DMS114 treated with DMSO at 0.1 percent for 48 hours (cell line): ENCODE data around the gene SULT6B1.
"Not testable (repeated sequence)": the region's sequence is repeated elsewhere in the genome, so short reads cannot be mapped to it uniquely, and the experiment has no call there.

Experiments
- DNase-seq: peaks from one replicate; lab custom pipeline; 2025; ENCODE audit not compliant: unreplicated experiment; lab: John Stamatoyannopoulos, UW

Gene SULT6B1

GRCh38 chr2:37196320-37197195 is 8.1 kb upstream of the SULT6B1 start, which contains the start of gene CEBPZOS:
Gene CEBPZOS, plus strand, starts transcription at chr2:37196496. Its CDS starts 3,209 bp downstream, at chr2:37199705.
- DNase-seq = peak; percentile 66

- not testable (repeated sequence) for DNase-seq
Measured at GRCh38 chr2:37195862-37196319, 7.4 kb upstream of the SULT6B1 start.

- no peak for DNase-seq
Measured at GRCh38 chr2:37192551-37192950, 4.1 kb upstream of the SULT6B1 start.

- DNase-seq = no peak
Measured at GRCh38 chr2:37191747-37192146, 3.3 kb upstream of the SULT6B1 start.

- DNase-seq = no peak
Measured at GRCh38 chr2:37191253-37191652, 2.8 kb upstream of the SULT6B1 start.

- no peak for DNase-seq
Measured at GRCh38 chr2:37190290-37190689, 1.8 kb upstream of the SULT6B1 start.

- DNase-seq = no peak
Measured at GRCh38 chr2:37189452-37190153, 1.1 kb upstream of the SULT6B1 start.

GRCh38 chr2:37181726-37182684 is 6.5 kb downstream of the SULT6B1 start:
- DNase-seq = no peak

GRCh38 chr2:37180640-37181039 is 7.8 kb downstream of the SULT6B1 start:
- DNase-seq = no peak

GRCh38 chr2:37180006-37180639 is 8.3 kb downstream of the SULT6B1 start:
- DNase-seq = no peak

- no peak for DNase-seq
Measured at GRCh38 chr2:37173741-37174140, 14.7 kb downstream of the SULT6B1 start.

GRCh38 chr2:37171624-37171950 is 16.9 kb downstream of the SULT6B1 start:
- no peak for DNase-seq

GRCh38 chr2:37168217-37168981 is 20.1 kb downstream of the SULT6B1 start:
- DNase-seq = peak; percentile 54

GRCh38 chr2:37167636-37168180 is 20.8 kb downstream of the SULT6B1 start:
- DNase-seq = no peak

GRCh38 chr2:37164757-37165156 is 23.7 kb downstream of the SULT6B1 start:
- DNase-seq = no peak

GRCh38 chr2:37156857-37157714 is 31.4 kb downstream of the SULT6B1 start, which contains the start of gene EIF2AK2:
Gene EIF2AK2, minus strand, starts transcription at chr2:37156980. Its CDS starts 9,174 bp downstream, at chr2:37147806.
- peak; percentile 80 for DNase-seq

- DNase-seq = peak; percentile 50
Measured at GRCh38 chr2:37156071-37156856, 32.2 kb downstream of the SULT6B1 start.

GRCh38 chr2:37154785-37155184 is 33.7 kb downstream of the SULT6B1 start:
- no peak for DNase-seq
